ENCODE results near the gene COL27A1.

The COL27A1 gene

GRCh38 chr9:114150608-114151007 lies 4.7 kb upstream of the COL27A1 start:
- DNase-seq: no peak
- no peak overlapping the region for H3K4me3 Mint-ChIP-seq
- H3K27me3 Mint-ChIP-seq: peaks cover 68% of the 10 kb centered on the region
- no peaks in the 10 kb centered on the region for H3K9me3 Mint-ChIP-seq
- H3K4me1 Mint-ChIP-seq (ENCODE audit: low read depth): peaks cover 12% of the 10 kb centered on the region
- no peak overlapping the region for H3K27ac Mint-ChIP-seq
- no peaks in the 10 kb centered on the region for H3K36me3 Mint-ChIP-seq (ENCODE audit: low read depth)

- Mint-ChIP-seq H3K9me3 (no peaks in the 10 kb centered on the region), H3K4me1 (ENCODE audit: low read depth) (peaks cover 16% of the 10 kb centered on the region), H3K4me3 (no peak overlapping the region), H3K36me3 (ENCODE audit: low read depth) (no peaks in the 10 kb centered on the region), H3K27ac (no peak overlapping the region), H3K27me3 (peaks cover 72% of the 10 kb centered on the region)
- no peak for DNase-seq
Measured at GRCh38 chr9:114151426-114151956, 3.8 kb upstream of the COL27A1 start.

GRCh38 chr9:114153761-114154599 lies 1.4 kb upstream of the COL27A1 start:
- no peaks in the 10 kb centered on the region for H3K9me3 Mint-ChIP-seq
- no peak overlapping the region for H3K27ac Mint-ChIP-seq
- H3K4me3 Mint-ChIP-seq: peak overlapping the region; percentile 73
- H3K36me3 Mint-ChIP-seq (ENCODE audit: low read depth): no peaks in the 10 kb centered on the region
- DNase-seq: no peak
- peaks cover 75% of the 10 kb centered on the region for H3K27me3 Mint-ChIP-seq
- peaks cover 21% of the 10 kb centered on the region for H3K4me1 Mint-ChIP-seq (ENCODE audit: low read depth)

- H3K36me3 Mint-ChIP-seq (ENCODE audit: low read depth): no peaks in the 10 kb centered on the region
- peak; percentile 34 for DNase-seq
- H3K4me3 Mint-ChIP-seq: peak overlapping the region; percentile 73
- H3K4me1 Mint-ChIP-seq (ENCODE audit: low read depth): peaks cover 21% of the 10 kb centered on the region
- no peaks in the 10 kb centered on the region for H3K9me3 Mint-ChIP-seq
- H3K27ac Mint-ChIP-seq: no peak overlapping the region
- H3K27me3 Mint-ChIP-seq: peaks cover 74% of the 10 kb centered on the region
Measured at GRCh38 chr9:114154600-114155102, 686 bp upstream of the COL27A1 start.

GRCh38 chr9:114155995-114156656 lies 789 bp downstream of the COL27A1 start:
- Mint-ChIP-seq H3K27me3 (peaks cover 60% of the 10 kb centered on the region), H3K4me3 (peak overlapping the region; percentile 83), H3K27ac (peak overlapping the region; percentile 89), H3K9me3 (no peaks in the 10 kb centered on the region), H3K4me1 (ENCODE audit: low read depth) (peaks cover 21% of the 10 kb centered on the region), H3K36me3 (ENCODE audit: low read depth) (no peaks in the 10 kb centered on the region)
- DNase-seq: peak; percentile 54

GRCh38 chr9:114156657-114157421 lies 1.5 kb downstream of the COL27A1 start:
- H3K36me3 Mint-ChIP-seq (ENCODE audit: low read depth): no peaks in the 10 kb centered on the region
- DNase-seq: peak; percentile 52
- H3K27me3 Mint-ChIP-seq: peaks cover 53% of the 10 kb centered on the region
- peak overlapping the region; percentile 83 for H3K4me3 Mint-ChIP-seq
- peaks cover 21% of the 10 kb centered on the region for H3K4me1 Mint-ChIP-seq (ENCODE audit: low read depth)
- no peaks in the 10 kb centered on the region for H3K9me3 Mint-ChIP-seq
- H3K27ac Mint-ChIP-seq: peak overlapping the region; percentile 89

- no peaks in the 10 kb centered on the region for H3K9me3 Mint-ChIP-seq
- peaks cover 45% of the 10 kb centered on the region for H3K27me3 Mint-ChIP-seq
- peaks cover 21% of the 10 kb centered on the region for H3K4me1 Mint-ChIP-seq (ENCODE audit: low read depth)
- no peaks in the 10 kb centered on the region for H3K36me3 Mint-ChIP-seq (ENCODE audit: low read depth)
- peak overlapping the region; percentile 83 for H3K4me3 Mint-ChIP-seq
- H3K27ac Mint-ChIP-seq: peak overlapping the region; percentile 35
- DNase-seq: no peak
Measured at GRCh38 chr9:114157516-114158176, 2.3 kb downstream of the COL27A1 start.

GRCh38 chr9:114158482-114159130 lies 3.3 kb downstream of the COL27A1 start:
- DNase-seq: no peak
- no peak overlapping the region for H3K4me3 Mint-ChIP-seq

GRCh38 chr9:114159691-114160090 lies 4.4 kb downstream of the COL27A1 start:
- Mint-ChIP-seq H3K9me3 (no peaks in the 10 kb centered on the region), H3K27ac (no peak overlapping the region), H3K4me1 (ENCODE audit: low read depth) (peaks cover 14% of the 10 kb centered on the region), H3K27me3 (peaks cover 30% of the 10 kb centered on the region), H3K4me3 (no peak overlapping the region), H3K36me3 (ENCODE audit: low read depth) (no peaks in the 10 kb centered on the region)
- no peak for DNase-seq

More at GRCh38 chr9:114158482-114159130, 3.3 kb downstream of the COL27A1 start:
- H3K27me3 Mint-ChIP-seq: peaks cover 39% of the 10 kb centered on the region
- H3K36me3 Mint-ChIP-seq (ENCODE audit: low read depth): no peaks in the 10 kb centered on the region
- no peaks in the 10 kb centered on the region for H3K9me3 Mint-ChIP-seq
- H3K4me1 Mint-ChIP-seq (ENCODE audit: low read depth): peaks cover 21% of the 10 kb centered on the region
- no peak overlapping the region for H3K27ac Mint-ChIP-seq

- Mint-ChIP-seq H3K27ac (no peak overlapping the region), H3K27me3 (peaks cover 20% of the 10 kb centered on the region), H3K4me1 (ENCODE audit: low read depth) (peaks cover 5% of the 10 kb centered on the region), H3K9me3 (no peaks in the 10 kb centered on the region), H3K36me3 (ENCODE audit: low read depth) (no peaks in the 10 kb centered on the region), H3K4me3 (no peak overlapping the region)
- no peak for DNase-seq
Measured at GRCh38 chr9:114161513-114161912, 6.2 kb downstream of the COL27A1 start.

GRCh38 chr9:114163517-114163951 lies 8.2 kb downstream of the COL27A1 start:
- DNase-seq: no peak
- H3K36me3 Mint-ChIP-seq (ENCODE audit: low read depth): no peaks in the 10 kb centered on the region
- no peak overlapping the region for H3K4me3 Mint-ChIP-seq
- H3K27me3 Mint-ChIP-seq: peaks cover 9% of the 10 kb centered on the region
- H3K9me3 Mint-ChIP-seq: no peaks in the 10 kb centered on the region
- no peak overlapping the region for H3K27ac Mint-ChIP-seq
- no peaks in the 10 kb centered on the region for H3K4me1 Mint-ChIP-seq (ENCODE audit: low read depth)

- no peaks in the 10 kb centered on the region for H3K36me3 Mint-ChIP-seq (ENCODE audit: low read depth)
- peaks cover 2% of the 10 kb centered on the region for H3K27me3 Mint-ChIP-seq
- no peak for DNase-seq
- H3K27ac Mint-ChIP-seq: no peak overlapping the region
- H3K9me3 Mint-ChIP-seq: no peaks in the 10 kb centered on the region
- H3K4me1 Mint-ChIP-seq (ENCODE audit: low read depth): no peaks in the 10 kb centered on the region
- H3K4me3 Mint-ChIP-seq: no peak overlapping the region
Measured at GRCh38 chr9:114164191-114164794, 9.0 kb downstream of the COL27A1 start.

GRCh38 chr9:114165407-114166102 lies 10.2 kb downstream of the COL27A1 start:
- H3K36me3 Mint-ChIP-seq (ENCODE audit: low read depth): no peaks in the 10 kb centered on the region
- no peaks in the 10 kb centered on the region for H3K4me1 Mint-ChIP-seq (ENCODE audit: low read depth)
- H3K27ac Mint-ChIP-seq: no peak overlapping the region
- no peak for DNase-seq
- H3K27me3 Mint-ChIP-seq: peaks cover 2% of the 10 kb centered on the region
- no peaks in the 10 kb centered on the region for H3K9me3 Mint-ChIP-seq
- H3K4me3 Mint-ChIP-seq: no peak overlapping the region
